ENCODE measurements around the gene MYPOP. TPM values are rescaled to one million over a fixed set of nuclear protein-coding genes. Genes with fewer than 3 reads are reported as not detected.

Gene MYPOP
- total RNA-seq, 1 experiment from 2014 or later: 9.0 TPM

DNA sequence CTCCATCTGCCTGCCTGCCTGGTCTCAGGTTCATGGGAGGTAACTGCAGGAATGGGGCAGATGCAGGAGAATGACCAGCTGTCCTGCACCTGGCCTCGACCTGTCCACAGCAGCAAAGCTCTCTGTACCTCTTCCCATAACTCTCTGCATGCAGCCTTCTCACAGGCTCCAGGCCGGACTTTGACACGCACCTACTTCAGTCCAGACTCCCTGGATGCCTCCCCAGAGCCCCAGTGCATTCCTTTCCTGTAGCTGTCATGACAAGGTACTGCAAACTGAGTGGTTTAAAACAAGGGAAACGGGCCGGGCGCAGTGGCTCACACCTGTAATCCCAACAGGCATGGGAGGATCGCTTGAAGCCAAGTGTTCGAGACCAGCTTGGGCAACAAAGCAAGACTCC, 8.9 kb upstream of the MYPOP start:
- no peak overlapping the region for H2BK15ac ChIP-seq (ENCODE audit: low read depth, low read length)
- no peaks in the 10 kb centered on the region for H4K20me1 ChIP-seq (ENCODE audit: control insufficient read depth, insufficient read depth, insufficient read length)
- no peak overlapping the region for H2BK5ac ChIP-seq (ENCODE audit: insufficient read length, low read length)
- H3K14ac ChIP-seq (ENCODE audit: insufficient read depth, low read length): no peak overlapping the region
- H3K4me1 Mint-ChIP-seq: peaks cover 0 to 5% of the 10 kb centered on the region in 2 experiments; a peak in 2 of 4 replicates
- no peak for DNase-seq
- peaks cover 2% of the 10 kb centered on the region for H3K27me3 Mint-ChIP-seq (ENCODE audit: low read depth)
- H4K8ac ChIP-seq (replicated peaks; ENCODE audit: insufficient read length, low read depth, low read length): no peak overlapping the region
- H3K56ac ChIP-seq (ENCODE audit: insufficient read length, low read depth, low read length): no peak overlapping the region
- no peak overlapping the region for H2AFZ ChIP-seq (ENCODE audit: low read length)
- no peaks in the 10 kb centered on the region for H3K36me3 Mint-ChIP-seq (ENCODE audit: insufficient read depth in 1 of 3, low read depth in 3 of 3)
- no peaks in the 10 kb centered on the region for H3K9me3 ChIP-seq (ENCODE audit: control insufficient read depth, low read depth, low read length)
- H4K5ac ChIP-seq (ENCODE audit: insufficient read length, low read depth, low read length): no peak overlapping the region
- no peak overlapping the region; a peak in 2 of 5 replicates for H3K4me3 Mint-ChIP-seq
- no peak overlapping the region for H3K18ac ChIP-seq (ENCODE audit: insufficient read length, low read depth, low read length)
- H2AK5ac ChIP-seq (ENCODE audit: insufficient read length, low read length): no peak overlapping the region
- H2BK12ac ChIP-seq (ENCODE audit: insufficient read length, low read depth, low read length): no peak overlapping the region
- H3K23me2 ChIP-seq (ENCODE audit: insufficient read length, low read depth, low read length, poor library complexity, severe bottlenecking): no peaks in the 10 kb centered on the region
- H3T11ph ChIP-seq (ENCODE audit: low read length): no peak overlapping the region
- TF ChIP-seq, protein P1, sequence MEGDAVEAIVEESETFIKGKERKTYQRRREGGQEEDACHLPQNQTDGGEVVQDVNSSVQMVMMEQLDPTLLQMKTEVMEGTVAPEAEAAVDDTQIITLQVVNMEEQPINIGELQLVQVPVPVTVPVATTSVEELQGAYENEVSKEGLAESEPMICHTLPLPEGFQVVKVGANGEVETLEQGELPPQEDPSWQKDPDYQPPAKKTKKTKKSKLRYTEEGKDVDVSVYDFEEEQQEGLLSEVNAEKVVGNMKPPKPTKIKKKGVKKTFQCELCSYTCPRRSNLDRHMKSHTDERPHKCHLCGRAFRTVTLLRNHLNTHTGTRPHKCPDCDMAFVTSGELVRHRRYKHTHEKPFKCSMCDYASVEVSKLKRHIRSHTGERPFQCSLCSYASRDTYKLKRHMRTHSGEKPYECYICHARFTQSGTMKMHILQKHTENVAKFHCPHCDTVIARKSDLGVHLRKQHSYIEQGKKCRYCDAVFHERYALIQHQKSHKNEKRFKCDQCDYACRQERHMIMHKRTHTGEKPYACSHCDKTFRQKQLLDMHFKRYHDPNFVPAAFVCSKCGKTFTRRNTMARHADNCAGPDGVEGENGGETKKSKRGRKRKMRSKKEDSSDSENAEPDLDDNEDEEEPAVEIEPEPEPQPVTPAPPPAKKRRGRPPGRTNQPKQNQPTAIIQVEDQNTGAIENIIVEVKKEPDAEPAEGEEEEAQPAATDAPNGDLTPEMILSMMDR (conservative IDR thresholded peaks at IDR 0.05): no peak
- no peak overlapping the region for H3K4me2 ChIP-seq (ENCODE audit: insufficient read depth, insufficient read length, low read length)
- no peak overlapping the region for H3K4ac ChIP-seq (ENCODE audit: low read depth, low read length)
- no peak overlapping the region for H3K9ac ChIP-seq (ENCODE audit: extremely low read depth, insufficient read length, low read length)
- no peaks in the 10 kb centered on the region for H3K79me1 ChIP-seq (ENCODE audit: insufficient read depth, low read depth, low read length, poor library complexity, severe bottlenecking)
- no peak overlapping the region for H3K27ac ChIP-seq (ENCODE audit: insufficient read length, low read depth, low read length)
- no peaks in the 10 kb centered on the region for H3K9me3 Mint-ChIP-seq
- H3K27ac Mint-ChIP-seq: no peak overlapping the region; a peak in 1 of 7 replicates
- H4K91ac ChIP-seq (ENCODE audit: insufficient read length, low read depth, low read length): no peak overlapping the region
- no peak overlapping the region for H2BK20ac ChIP-seq (ENCODE audit: low read depth, low read length, poor library complexity, severe bottlenecking)
- H3K27me3 ChIP-seq (ENCODE audit: insufficient read depth, low read length): no peaks in the 10 kb centered on the region
- no peak overlapping the region for H3K23ac ChIP-seq (ENCODE audit: insufficient read length, low read depth, low read length)
- no peak overlapping the region for H2BK120ac ChIP-seq (ENCODE audit: low read depth, low read length, poor library complexity, severe bottlenecking)
- no peaks in the 10 kb centered on the region; the same call in 1 of the 2 replicates for H3K4me1 ChIP-seq (ENCODE audit: insufficient read depth, low read length)
- WGBS (ENCODE audit: extremely low coverage, insufficient read length, low lambda C conversion rate): no CpG with 5 or more reads among the region's 8 CpGs
- no peaks in the 10 kb centered on the region for H3K79me2 ChIP-seq (ENCODE audit: insufficient read depth, low read length)
